HL-60 (cell line): ENCODE results near the gene LRFN2.

Experiments
- DNase-seq, 2 experiments: peaks; one replicate each; pipeline ENCODE4 v3.0.0-alpha.2; 2010 to 2020; ENCODE audit warnings: low read depth in 1 of 2, low spot score in 1 of 2
- H3K27ac ChIP-seq: fragments of 250-450 bp; sonication (Bioruptor Pico); replicated peaks from 2 replicates; pipeline ENCODE4 v1.5.1; 2020; ENCODE audit warnings: mild to moderate bottlenecking, moderate library complexity
- H3K27me3 ChIP-seq: fragments of 250-450 bp; sonication (Bioruptor Pico); 2 replicates; pipeline ENCODE4 v1.5.1; 2021; ENCODE audit warnings: mild to moderate bottlenecking, moderate library complexity; ENCODE audit not compliant: insufficient read depth, poor library complexity, severe bottlenecking
- H3K4me3 ChIP-seq: replicated peaks from 2 replicates; pipeline ENCODE4 v1.5.1; 2011; ENCODE audit warnings: mild to moderate bottlenecking, control low read depth, low read length; ENCODE audit not compliant: insufficient read depth
- CTCF ChIP-seq: IDR thresholded peaks from one replicate; pipeline ENCODE4 v1.5.1; 2011; ENCODE audit warnings: low read length, control low read depth, inconsistent platforms; ENCODE audit not compliant: insufficient read depth
- GABPA ChIP-seq: IDR thresholded peaks from 2 replicates; pipeline ENCODE4 v1.6.1; 2012; ENCODE audit warnings: low read depth
- POLR2AphosphoS5 ChIP-seq: IDR thresholded peaks from 2 replicates; pipeline ENCODE4 v1.6.1; 2012; ENCODE audit warnings: low read depth
- SPI1 ChIP-seq: IDR thresholded peaks from 2 replicates; pipeline ENCODE4 v1.6.1; 2012; ENCODE audit warnings: low read depth, mild to moderate bottlenecking, borderline replicate concordance
- TF ChIP-seq, protein P1 (sequence below): IDR thresholded peaks from 2 replicates; pipeline ENCODE4 v1.6.1; 2012; ENCODE audit warnings: low read depth; ENCODE audit not compliant: insufficient replicate concordance

LRFN2 gene

DNA sequence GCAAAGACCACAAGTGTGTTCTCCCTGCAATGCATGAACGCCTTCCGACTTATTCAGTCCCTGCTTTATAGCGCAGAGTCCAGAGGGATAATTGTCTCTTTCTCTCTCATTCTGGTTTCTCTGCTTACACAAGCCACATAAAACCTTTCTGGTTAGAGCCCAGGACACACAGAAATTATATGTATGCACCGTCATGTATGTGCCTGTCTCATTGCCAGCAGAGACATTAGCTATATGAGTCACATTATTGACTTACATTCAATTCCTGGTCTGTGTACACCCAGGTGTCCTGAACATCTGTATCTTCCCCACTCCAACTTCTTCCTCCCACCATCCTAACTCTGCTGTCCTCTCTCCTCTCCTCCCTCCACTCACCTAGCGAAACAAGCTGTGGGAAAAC lies 44.0 kb downstream of the LRFN2 start:
- DNase-seq: no peak
- TF ChIP-seq SPI1: no peak
- no peak for TF ChIP-seq POLR2AphosphoS5
- TF ChIP-seq, protein P1, sequence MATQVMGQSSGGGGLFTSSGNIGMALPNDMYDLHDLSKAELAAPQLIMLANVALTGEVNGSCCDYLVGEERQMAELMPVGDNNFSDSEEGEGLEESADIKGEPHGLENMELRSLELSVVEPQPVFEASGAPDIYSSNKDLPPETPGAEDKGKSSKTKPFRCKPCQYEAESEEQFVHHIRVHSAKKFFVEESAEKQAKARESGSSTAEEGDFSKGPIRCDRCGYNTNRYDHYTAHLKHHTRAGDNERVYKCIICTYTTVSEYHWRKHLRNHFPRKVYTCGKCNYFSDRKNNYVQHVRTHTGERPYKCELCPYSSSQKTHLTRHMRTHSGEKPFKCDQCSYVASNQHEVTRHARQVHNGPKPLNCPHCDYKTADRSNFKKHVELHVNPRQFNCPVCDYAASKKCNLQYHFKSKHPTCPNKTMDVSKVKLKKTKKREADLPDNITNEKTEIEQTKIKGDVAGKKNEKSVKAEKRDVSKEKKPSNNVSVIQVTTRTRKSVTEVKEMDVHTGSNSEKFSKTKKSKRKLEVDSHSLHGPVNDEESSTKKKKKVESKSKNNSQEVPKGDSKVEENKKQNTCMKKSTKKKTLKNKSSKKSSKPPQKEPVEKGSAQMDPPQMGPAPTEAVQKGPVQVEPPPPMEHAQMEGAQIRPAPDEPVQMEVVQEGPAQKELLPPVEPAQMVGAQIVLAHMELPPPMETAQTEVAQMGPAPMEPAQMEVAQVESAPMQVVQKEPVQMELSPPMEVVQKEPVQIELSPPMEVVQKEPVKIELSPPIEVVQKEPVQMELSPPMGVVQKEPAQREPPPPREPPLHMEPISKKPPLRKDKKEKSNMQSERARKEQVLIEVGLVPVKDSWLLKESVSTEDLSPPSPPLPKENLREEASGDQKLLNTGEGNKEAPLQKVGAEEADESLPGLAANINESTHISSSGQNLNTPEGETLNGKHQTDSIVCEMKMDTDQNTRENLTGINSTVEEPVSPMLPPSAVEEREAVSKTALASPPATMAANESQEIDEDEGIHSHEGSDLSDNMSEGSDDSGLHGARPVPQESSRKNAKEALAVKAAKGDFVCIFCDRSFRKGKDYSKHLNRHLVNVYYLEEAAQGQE: no peak
- no peak for TF ChIP-seq GABPA
- no peak for TF ChIP-seq CTCF
- H3K27ac ChIP-seq: no peak overlapping the region

DNA sequence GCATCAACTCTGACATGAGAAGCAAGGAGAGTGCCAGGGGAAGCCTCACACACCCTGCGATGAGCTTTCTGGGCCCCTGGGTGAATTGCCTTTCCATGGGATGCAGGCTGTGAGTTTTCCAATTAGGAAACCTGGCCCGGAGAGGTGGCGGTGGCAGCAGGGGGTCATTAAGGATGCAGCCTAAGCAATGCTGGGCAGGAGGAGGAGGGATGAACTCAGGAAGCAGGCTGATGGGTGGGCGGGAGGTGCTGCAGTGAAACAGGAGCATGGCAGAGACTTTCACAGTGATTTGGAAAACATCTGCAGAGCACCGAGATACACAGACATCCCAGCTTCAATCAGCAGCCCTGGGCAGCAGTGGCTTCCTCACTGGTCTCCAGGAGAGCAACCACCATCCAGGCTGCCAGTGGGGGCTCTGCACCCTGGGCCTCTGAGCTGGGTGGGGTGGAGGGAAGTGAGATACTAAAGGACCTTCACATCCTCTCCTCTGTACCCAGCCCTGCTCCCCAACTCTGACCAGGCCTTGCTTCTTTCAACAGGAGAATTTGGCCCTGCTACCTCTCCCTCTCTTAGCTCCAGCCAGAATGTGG lies 44.9 kb downstream of the LRFN2 start:
- Histone ChIP-seq H3K27me3 (no peaks in the 10 kb centered on the region), H3K27ac (no peak overlapping the region), H3K4me3 (no peak overlapping the region)
- DNase-seq: no peak
- no peak for TF ChIP-seq SPI1
- no peak for TF ChIP-seq GABPA
- TF ChIP-seq POLR2AphosphoS5: no peak
- TF ChIP-seq, protein P1: no peak
- TF ChIP-seq CTCF: no peak

More for the DNA sequence above, 44.0 kb downstream of the LRFN2 start:
- H3K4me3 ChIP-seq: no peak overlapping the region
- H3K27me3 ChIP-seq: no peaks in the 10 kb centered on the region

GRCh38 chr6:40541556-40542174 lies 45.5 kb downstream of the LRFN2 start:
- Histone ChIP-seq H3K4me3 (no peak overlapping the region), H3K27ac (no peak overlapping the region), H3K27me3 (no peaks in the 10 kb centered on the region)
- DNase-seq: no peak
- TF ChIP-seq SPI1: no peak
- no peak for TF ChIP-seq POLR2AphosphoS5
- TF ChIP-seq GABPA: no peak
- TF ChIP-seq CTCF: no peak
- TF ChIP-seq, protein P1: no peak
